ENCODE data around the gene MEF2C.

The MEF2C gene

GRCh38 chr5:88888291-88888690 is 5.3 kb upstream of the MEF2C start:
- DNase-seq (ENCODE audit: low read depth), result no peak

GRCh38 chr5:88887342-88887741 is 4.4 kb upstream of the MEF2C start:
- DNase-seq (ENCODE audit: low read depth), result no peak

- no peak for DNase-seq (ENCODE audit: low read depth)
Measured at GRCh38 chr5:88886746-88887341, 3.9 kb upstream of the MEF2C start.

- no peak for DNase-seq (ENCODE audit: low read depth)
Measured at GRCh38 chr5:88886252-88886651, 3.3 kb upstream of the MEF2C start.

GRCh38 chr5:88885002-88885401 is 2.0 kb upstream of the MEF2C start:
- no peak for DNase-seq (ENCODE audit: low read depth)

GRCh38 chr5:88884608-88884877 is 1.6 kb upstream of the MEF2C start:
- DNase-seq (ENCODE audit: low read depth), result no peak

- no peak for DNase-seq (ENCODE audit: low read depth)
Measured at GRCh38 chr5:88883836-88884607, 1.0 kb upstream of the MEF2C start.

- no peak for DNase-seq (ENCODE audit: low read depth)
Measured at GRCh38 chr5:88882276-88883038, 527 bp downstream of the MEF2C start.

- DNase-seq (ENCODE audit: low read depth), result no peak
Measured at GRCh38 chr5:88881571-88881971, 1.4 kb downstream of the MEF2C start.

GRCh38 chr5:88880201-88880600 is 2.8 kb downstream of the MEF2C start:
- no peak for DNase-seq (ENCODE audit: low read depth)

- no peak for DNase-seq (ENCODE audit: low read depth)
Measured at GRCh38 chr5:88879724-88880123, 3.3 kb downstream of the MEF2C start.

- DNase-seq (ENCODE audit: low read depth), result no peak
Measured at GRCh38 chr5:88878976-88879375, 4.0 kb downstream of the MEF2C start.

- no peak for DNase-seq (ENCODE audit: low read depth)
Measured at GRCh38 chr5:88877826-88878225, 5.2 kb downstream of the MEF2C start.

- no peak for DNase-seq (ENCODE audit: low read depth)
Measured at GRCh38 chr5:88876714-88877113, 6.3 kb downstream of the MEF2C start.

GRCh38 chr5:88875341-88876234 is 7.4 kb downstream of the MEF2C start:
- no peak for DNase-seq (ENCODE audit: low read depth)

- DNase-seq (ENCODE audit: low read depth), result no peak
Measured at GRCh38 chr5:88873447-88873846, 9.5 kb downstream of the MEF2C start.

GRCh38 chr5:88872971-88873370 is 10.0 kb downstream of the MEF2C start:
- no peak for DNase-seq (ENCODE audit: low read depth)

GRCh38 chr5:88870285-88870684 is 12.7 kb downstream of the MEF2C start:
- DNase-seq (ENCODE audit: low read depth), result no peak

- no peak for DNase-seq (ENCODE audit: low read depth)
Measured at GRCh38 chr5:88868468-88869068, 14.4 kb downstream of the MEF2C start.

GRCh38 chr5:88867638-88868037 is 15.3 kb downstream of the MEF2C start:
- no peak for DNase-seq (ENCODE audit: low read depth)

GRCh38 chr5:88863523-88863922 is 19.5 kb downstream of the MEF2C start:
- no peak for DNase-seq (ENCODE audit: low read depth)
